Trophoblast cell (in vitro differentiated cells and primary cell): ENCODE results near the gene RPN2.

Experiments
- DNase-seq, 2 donors: peaks; one replicate each; pipeline ENCODE4 v3.0.0-alpha.2; 2016
- H2AFZ ChIP-seq: 2 replicates; pipeline ENCODE4 v1.6.1; 2013; ENCODE audit warnings: low read length, moderate library complexity, mild to moderate bottlenecking; ENCODE audit not compliant: insufficient read depth, poor library complexity
- H2AK5ac ChIP-seq: 2 replicates; pipeline ENCODE4 v1.6.1; 2013; ENCODE audit warnings: mild to moderate bottlenecking, low read length
- H2BK120ac ChIP-seq: 2 replicates; pipeline ENCODE4 v1.6.1; 2013; ENCODE audit warnings: low read length, mild to moderate bottlenecking, moderate library complexity; ENCODE audit not compliant: insufficient read depth, poor library complexity
- H2BK12ac ChIP-seq: 2 replicates; pipeline ENCODE4 v1.6.1; 2013; ENCODE audit warnings: mild to moderate bottlenecking, low read length, moderate library complexity
- H2BK5ac ChIP-seq: 2 replicates; pipeline ENCODE4 v1.6.1; 2013; ENCODE audit warnings: low read length, low read depth, moderate library complexity, mild to moderate bottlenecking; ENCODE audit not compliant: poor library complexity
- H3K14ac ChIP-seq: 2 replicates; pipeline ENCODE4 v1.6.1; 2013; ENCODE audit warnings: mild to moderate bottlenecking, low read length
- H3K18ac ChIP-seq: 2 replicates; pipeline ENCODE4 v1.6.1; 2013; ENCODE audit warnings: mild to moderate bottlenecking, low read length
- H3K23ac ChIP-seq: 2 replicates; pipeline ENCODE4 v1.6.1; 2013; ENCODE audit warnings: low read length
- H3K27ac ChIP-seq: 2 replicates; pipeline ENCODE4 v1.5.1; 2013; ENCODE audit warnings: low read depth, mild to moderate bottlenecking, inconsistent platforms, low read length, moderate library complexity
- H3K27me3 ChIP-seq: 2 replicates; pipeline ENCODE4 v1.6.1; 2013; ENCODE audit warnings: inconsistent platforms, mild to moderate bottlenecking, low read length, moderate library complexity; ENCODE audit not compliant: insufficient read depth
- H3K36me3 ChIP-seq, 2 experiments: 1 replicate in 1 of 2; 2 replicates in 1 of 2; pipeline ENCODE4 v1.6.1; 2013; ENCODE audit warnings: low read length in 2 of 2, mild to moderate bottlenecking in 2 of 2, moderate library complexity in 1 of 2; ENCODE audit not compliant: insufficient read depth in 2 of 2, control insufficient read depth in 1 of 2
- H3K4ac ChIP-seq: 2 replicates; pipeline ENCODE4 v1.6.1; 2013; ENCODE audit warnings: low read depth, mild to moderate bottlenecking, low read length, moderate library complexity
- H3K4me1 ChIP-seq, 2 experiments: 1 replicate in 1 of 2; 2 replicates in 1 of 2; pipeline ENCODE4 v1.6.1; 2013; ENCODE audit warnings: low read length in 2 of 2, mild to moderate bottlenecking in 2 of 2, moderate library complexity in 1 of 2; ENCODE audit not compliant: insufficient read depth in 2 of 2, control insufficient read depth in 1 of 2
- H3K4me2 ChIP-seq: 2 replicates; pipeline ENCODE4 v1.6.1; 2013; ENCODE audit warnings: inconsistent platforms, mild to moderate bottlenecking, low read length, moderate library complexity
- H3K4me3 ChIP-seq: 2 replicates; pipeline ENCODE4 v1.5.1; 2013; ENCODE audit warnings: mild to moderate bottlenecking, low read depth, low read length, inconsistent platforms
- H3K79me1 ChIP-seq: one replicate; pipeline ENCODE4 v1.6.1; 2013; ENCODE audit warnings: low read length
- H3K79me2 ChIP-seq: 2 replicates; pipeline ENCODE4 v1.6.1; 2013; ENCODE audit warnings: low read length, mild to moderate bottlenecking; ENCODE audit not compliant: control insufficient read depth, insufficient read depth, poor library complexity
- H3K9ac ChIP-seq: 2 replicates; pipeline ENCODE4 v1.6.1; 2013; ENCODE audit warnings: mild to moderate bottlenecking, low read length
- H3K9me3 ChIP-seq: 2 replicates; pipeline ENCODE4 v1.6.1; 2013; ENCODE audit warnings: low read depth, mild to moderate bottlenecking, control low read depth, inconsistent platforms, low read length; ENCODE audit not compliant: insufficient read depth
- H4K12ac ChIP-seq: 2 replicates; pipeline ENCODE4 v1.6.1; 2013; ENCODE audit warnings: low read depth, mild to moderate bottlenecking, low read length, moderate library complexity
- H4K8ac ChIP-seq: 2 replicates; pipeline ENCODE4 v1.6.1; 2013; ENCODE audit warnings: low read depth, mild to moderate bottlenecking, low read length, moderate library complexity
- H4K91ac ChIP-seq: one replicate; pipeline ENCODE4 v1.6.1; 2013; ENCODE audit warnings: low read depth, mild to moderate bottlenecking, low read length, moderate library complexity
- WGBS: extraction: QIAGEN DNeasy Blood & Tissue Kit; methylation state at CpG from one replicate; pipeline ENCODE4 v1.1.7; 2013; ENCODE audit warnings: missing lambda C conversion rate; ENCODE audit not compliant: insufficient read length, insufficient coverage; ENCODE audit errors: extremely low coverage; 5-methylcytosine and 5-hydroxymethylcytosine counted together

Gene RPN2

DNA sequence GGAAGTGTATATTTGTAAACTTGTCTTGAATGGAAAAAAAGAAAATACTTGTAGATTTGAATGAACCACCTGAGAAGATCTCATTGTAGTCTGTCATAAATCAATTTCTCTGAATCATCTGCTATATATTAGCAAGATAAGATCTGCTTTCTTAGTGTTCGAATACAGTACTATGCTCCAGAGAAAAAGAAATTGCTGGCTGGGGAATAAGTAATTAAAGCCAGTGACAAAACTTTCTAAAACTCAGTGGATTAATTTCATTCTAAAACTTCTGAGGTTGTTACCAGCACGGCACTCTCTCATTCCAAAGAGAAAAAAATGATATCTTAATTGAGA is 22.7 kb downstream of the RPN2 start:
- Histone ChIP-seq H3K79me2 (peaks cover 2% of the 10 kb centered on the region), H3K9me3 (no peaks in the 10 kb centered on the region), H2BK120ac (no peak overlapping the region), H4K8ac (no peak overlapping the region), H2AK5ac (no peak overlapping the region), H2BK12ac (no peak overlapping the region), H2AFZ (no peak overlapping the region), H3K4me1 (no peaks in the 10 kb centered on the region), H3K9ac (no peak overlapping the region), H3K14ac (no peak overlapping the region), H3K4ac (no peak overlapping the region), H3K79me1 (peaks cover 3% of the 10 kb centered on the region), H3K27ac (peak overlapping the region; percentile 18), H3K23ac (no peak overlapping the region), H3K4me3 (no peak overlapping the region), H4K12ac (no peak overlapping the region), H3K27me3 (no peaks in the 10 kb centered on the region), H3K36me3 (peaks cover 37 to 59% of the 10 kb centered on the region in 2 experiments), H3K18ac (no peak overlapping the region), H2BK5ac (no peak overlapping the region), H4K91ac (no peak overlapping the region), H3K4me2 (no peak overlapping the region)
- no CpG with 5 or more reads among the region's 2 CpGs for WGBS
- no peak for DNase-seq

DNA sequence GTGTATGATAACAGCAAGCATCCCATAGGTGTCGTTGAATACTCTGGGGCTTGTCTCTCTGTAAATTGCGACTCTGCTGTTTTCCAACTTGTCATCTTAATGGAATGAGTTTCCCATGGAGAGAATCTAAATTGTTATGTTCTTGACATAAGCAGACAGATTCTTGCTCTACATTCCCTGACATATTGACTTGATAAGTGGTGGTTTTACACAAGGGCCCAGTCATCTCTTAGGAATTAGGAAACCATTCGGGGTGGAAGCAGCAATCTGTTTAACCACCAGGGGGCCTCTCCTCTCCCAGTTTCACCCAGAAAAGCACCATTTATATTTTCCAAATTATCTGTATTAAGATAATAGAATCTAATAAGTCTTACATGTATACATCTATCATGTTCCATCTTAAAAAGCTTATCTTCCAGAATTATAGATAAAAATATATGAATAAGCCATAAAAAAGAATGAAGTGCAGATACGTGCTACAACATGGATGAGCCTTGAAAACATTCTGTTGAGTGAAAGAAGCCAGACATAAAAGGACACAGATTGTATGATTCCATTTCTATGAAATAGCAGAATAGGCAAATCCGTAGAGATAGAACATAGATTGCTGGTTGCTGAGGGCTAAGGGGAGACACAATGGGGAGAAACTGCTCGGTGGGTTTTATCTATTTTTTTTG is 23.3 kb downstream of the RPN2 start:
- Histone ChIP-seq H4K12ac (no peak overlapping the region), H3K4ac (no peak overlapping the region), H3K79me1 (peaks cover 3% of the 10 kb centered on the region), H2BK5ac (no peak overlapping the region), H4K91ac (no peak overlapping the region), H3K9ac (no peak overlapping the region), H3K18ac (no peak overlapping the region), H2AK5ac (no peak overlapping the region), H3K27me3 (no peaks in the 10 kb centered on the region), H3K4me2 (no peak overlapping the region), H2AFZ (no peak overlapping the region), H3K4me3 (no peak overlapping the region), H4K8ac (no peak overlapping the region), H3K79me2 (no peaks in the 10 kb centered on the region), H3K14ac (no peak overlapping the region), H3K36me3 (peaks cover 38 to 58% of the 10 kb centered on the region in 2 experiments), H2BK12ac (no peak overlapping the region), H3K23ac (no peak overlapping the region), H3K4me1 (no peaks in the 10 kb centered on the region), H2BK120ac (no peak overlapping the region), H3K27ac (peak overlapping the region; percentile 18), H3K9me3 (no peaks in the 10 kb centered on the region)
- no CpG with 5 or more reads among the region's 6 CpGs for WGBS
- DNase-seq, result peak; percentile 81 to 95

DNA sequence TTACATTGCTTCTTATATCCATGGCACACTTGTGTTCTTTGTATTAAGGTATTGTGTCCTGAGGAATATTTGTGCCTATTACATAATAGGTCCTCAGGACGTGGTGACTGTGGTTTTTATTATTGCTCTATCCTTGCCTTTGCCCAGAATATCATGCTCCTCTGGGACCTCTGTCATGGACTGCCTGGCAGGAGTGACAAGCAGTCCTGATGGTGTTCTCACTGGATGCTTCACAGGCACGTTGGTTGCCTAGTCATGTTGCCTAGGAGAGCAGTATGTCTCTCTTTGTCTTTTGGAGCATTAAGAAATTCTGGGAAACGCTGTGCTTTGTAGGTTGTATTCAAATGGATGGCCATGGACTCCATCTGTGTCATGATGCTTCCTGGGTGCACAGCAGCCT is 24.9 kb downstream of the RPN2 start:
- Histone ChIP-seq H2AK5ac (no peak overlapping the region), H2BK12ac (no peak overlapping the region), H3K14ac (no peak overlapping the region), H3K79me1 (peaks cover 3% of the 10 kb centered on the region), H3K9ac (no peak overlapping the region), H4K8ac (no peak overlapping the region), H3K4me3 (no peak overlapping the region), H3K79me2 (no peaks in the 10 kb centered on the region), H3K27me3 (no peaks in the 10 kb centered on the region), H3K4me2 (no peak overlapping the region), H3K18ac (no peak overlapping the region), H4K12ac (no peak overlapping the region), H3K9me3 (no peaks in the 10 kb centered on the region), H3K27ac (no peak overlapping the region), H4K91ac (no peak overlapping the region), H3K23ac (no peak overlapping the region), H2AFZ (no peak overlapping the region), H2BK120ac (no peak overlapping the region), H3K36me3 (peaks cover 39 to 61% of the 10 kb centered on the region in 2 experiments), H3K4ac (no peak overlapping the region), H2BK5ac (no peak overlapping the region), H3K4me1 (no peaks in the 10 kb centered on the region)
- WGBS, result no CpG with 5 or more reads among the region's 3 CpGs
- no peak for DNase-seq

DNA sequence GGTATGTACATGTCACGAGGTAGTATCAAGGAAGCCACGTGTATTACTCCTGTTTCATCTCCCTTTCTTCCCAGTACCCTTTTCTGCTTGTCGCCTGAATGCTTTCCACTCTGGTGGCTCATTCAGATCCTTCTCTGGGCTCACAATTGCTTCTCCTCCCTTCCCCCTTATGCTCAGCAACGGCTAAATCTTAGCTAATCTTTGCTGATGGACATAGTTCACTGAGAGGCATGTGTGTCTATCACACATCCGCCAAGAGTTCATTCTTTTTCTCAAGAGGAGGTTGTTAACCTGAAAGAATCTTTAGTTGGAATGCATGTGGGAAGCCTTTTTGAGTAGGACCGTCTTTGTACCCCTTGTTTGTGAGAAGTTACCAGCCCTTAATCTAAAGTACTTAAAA is 26.0 kb downstream of the RPN2 start:
- no peak overlapping the region for H3K4me3 ChIP-seq
- H3K18ac ChIP-seq, result no peak overlapping the region
- H3K4me1 ChIP-seq, result no peaks in the 10 kb centered on the region
- peak in 1 of 2 donors; percentile 16 for DNase-seq
- H4K91ac ChIP-seq, result no peak overlapping the region
- peaks cover 3% of the 10 kb centered on the region for H3K79me1 ChIP-seq
- no peak overlapping the region for H2BK5ac ChIP-seq
- H3K4ac ChIP-seq, result no peak overlapping the region
- H3K9ac ChIP-seq, result no peak overlapping the region
- no peaks in the 10 kb centered on the region for H3K27me3 ChIP-seq
- no peaks in the 10 kb centered on the region for H3K9me3 ChIP-seq
- H2BK120ac ChIP-seq, result no peak overlapping the region
- H3K27ac ChIP-seq, result no peak overlapping the region
- no peak overlapping the region for H4K12ac ChIP-seq
- H3K79me2 ChIP-seq, result no peaks in the 10 kb centered on the region
- WGBS, result no CpG with 5 or more reads among the region's 6 CpGs
- H3K36me3 ChIP-seq, result peaks cover 36 to 62% of the 10 kb centered on the region in 2 experiments
- H2AFZ ChIP-seq, result no peak overlapping the region
- no peak overlapping the region for H4K8ac ChIP-seq
- H3K23ac ChIP-seq, result no peak overlapping the region
- no peak overlapping the region for H3K14ac ChIP-seq
- no peak overlapping the region for H2AK5ac ChIP-seq
- no peak overlapping the region for H2BK12ac ChIP-seq
- H3K4me2 ChIP-seq, result no peak overlapping the region
